H1 (cell line): Measurements from ENCODE around the gene FAM241A.
"Not testable (repeated sequence)": the region's sequence is repeated elsewhere in the genome, so short reads cannot be mapped to it uniquely, and the experiment has no call there.

ENCODE experiments used
- EZH2 ChIP-seq: fragments of 200-600 bp; sonication (generic); IDR thresholded peaks from 2 replicates; pipeline ENCODE4 v1.7.1; 2012; ENCODE audit warnings: low read depth, mild to moderate bottlenecking, moderate library complexity, low read length, inconsistent platforms; ENCODE audit not compliant: severe bottlenecking
- JUN ChIP-seq: IDR thresholded peaks from 2 replicates; pipeline ENCODE4 v1.6.1; 2011; ENCODE audit warnings: low read depth, mild to moderate bottlenecking, improper control_type of control experiment, low read length
- NRF1 ChIP-seq: IDR thresholded peaks from 2 replicates; pipeline ENCODE4 v1.6.1; 2011; ENCODE audit warnings: mild to moderate bottlenecking, low read depth, low read length, improper control_type of control experiment
- TF ChIP-seq, protein P1 (sequence below), 3 experiments: IDR thresholded peaks; 1 replicate in 2 of 3; 2 replicates in 1 of 3; pipeline versions ENCODE4 v1.5.1 to v1.6.1; 2011; ENCODE audit warnings: low read length in 3 of 3, mild to moderate bottlenecking in 3 of 3, inconsistent platforms in 2 of 3, low read depth in 1 of 3, moderate library complexity in 1 of 3; ENCODE audit not compliant: insufficient read depth in 1 of 3; ENCODE audit errors: control extremely low read depth in 1 of 3
- TF ChIP-seq, protein P2 (sequence below): IDR thresholded peaks from 2 replicates; pipeline ENCODE4 v1.6.1; 2012; ENCODE audit warnings: inconsistent platforms

DNA sequence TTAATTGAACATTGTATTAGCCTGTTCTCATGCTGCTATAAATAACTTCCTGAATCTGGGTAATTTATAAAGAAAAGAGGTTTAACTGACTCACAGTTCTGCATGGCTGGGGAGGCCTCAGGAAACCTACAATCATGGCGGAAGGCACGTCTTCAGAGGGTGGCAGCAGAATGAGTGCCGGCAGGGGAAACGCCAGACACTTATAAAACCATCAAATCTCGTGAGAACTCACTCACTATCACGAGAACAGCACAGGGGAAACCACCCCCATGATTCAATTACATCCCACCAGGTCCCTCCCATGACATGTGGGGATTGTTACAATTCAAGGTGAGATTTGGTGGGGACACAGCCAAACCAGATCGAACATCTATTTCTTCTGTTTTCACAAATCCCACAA is 33.2 kb upstream of the FAM241A start:
- TF ChIP-seq JUN, NRF1, EZH2: not testable (repeated sequence)
- TF ChIP-seq, protein P1, sequence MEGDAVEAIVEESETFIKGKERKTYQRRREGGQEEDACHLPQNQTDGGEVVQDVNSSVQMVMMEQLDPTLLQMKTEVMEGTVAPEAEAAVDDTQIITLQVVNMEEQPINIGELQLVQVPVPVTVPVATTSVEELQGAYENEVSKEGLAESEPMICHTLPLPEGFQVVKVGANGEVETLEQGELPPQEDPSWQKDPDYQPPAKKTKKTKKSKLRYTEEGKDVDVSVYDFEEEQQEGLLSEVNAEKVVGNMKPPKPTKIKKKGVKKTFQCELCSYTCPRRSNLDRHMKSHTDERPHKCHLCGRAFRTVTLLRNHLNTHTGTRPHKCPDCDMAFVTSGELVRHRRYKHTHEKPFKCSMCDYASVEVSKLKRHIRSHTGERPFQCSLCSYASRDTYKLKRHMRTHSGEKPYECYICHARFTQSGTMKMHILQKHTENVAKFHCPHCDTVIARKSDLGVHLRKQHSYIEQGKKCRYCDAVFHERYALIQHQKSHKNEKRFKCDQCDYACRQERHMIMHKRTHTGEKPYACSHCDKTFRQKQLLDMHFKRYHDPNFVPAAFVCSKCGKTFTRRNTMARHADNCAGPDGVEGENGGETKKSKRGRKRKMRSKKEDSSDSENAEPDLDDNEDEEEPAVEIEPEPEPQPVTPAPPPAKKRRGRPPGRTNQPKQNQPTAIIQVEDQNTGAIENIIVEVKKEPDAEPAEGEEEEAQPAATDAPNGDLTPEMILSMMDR (IDR thresholded peaks at IDR 0.05; ENCODE audit: control extremely low read depth in 1 of 3, insufficient read depth in 1 of 3, low read depth in 1 of 3, low read length in 3 of 3): not testable (repeated sequence)
- TF ChIP-seq, protein P2, sequence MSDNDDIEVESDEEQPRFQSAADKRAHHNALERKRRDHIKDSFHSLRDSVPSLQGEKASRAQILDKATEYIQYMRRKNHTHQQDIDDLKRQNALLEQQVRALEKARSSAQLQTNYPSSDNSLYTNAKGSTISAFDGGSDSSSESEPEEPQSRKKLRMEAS: not testable (repeated sequence)
